Measurements from ENCODE around the gene ANXA2R. TPM values are rescaled to one million over a fixed set of nuclear protein-coding genes. Genes with fewer than 3 reads are reported as not detected.

Gene ANXA2R
- total and polyA plus RNA-seq, 9 of the 15 experiments (the other 6 are each of a cell fraction or from before 2014, with no cell fraction given), result 2.1 to 4.8 (median 3.4) TPM

GRCh38 chr5:43039471-43040286 lies 440 bp downstream of the ANXA2R start (continued):
- TF ChIP-seq YY1 (IDR thresholded peaks at IDR 0.05; ENCODE audit: borderline replicate concordance in 1 of 3, control insufficient read depth in 1 of 3, extremely low read depth in 1 of 3, insufficient read depth in 3 of 3, insufficient read length in 1 of 3, insufficient replicate concordance in 2 of 3, low read depth in 1 of 3, low read length in 2 of 3) (peak in 2 of 3 experiments; percentile 54 to 78), CHAMP1 (IDR thresholded peaks at IDR 0.05) (peak; percentile 58), RNF2 (IDR thresholded peaks at IDR 0.05) (peak; percentile 37; the same call in 1 of the 2 replicates), BDP1 (IDR thresholded peaks at IDR 0.05; ENCODE audit: insufficient read depth, insufficient read length) (no peak), RCOR1 (IDR thresholded peaks at IDR 0.05; ENCODE audit: borderline replicate concordance in 1 of 2, low read depth in 2 of 2, low read length in 2 of 2) (peak in 1 of 2 experiments; percentile 79; a peak in 1 of 4 replicates), RB1 (IDR thresholded peaks at IDR 0.05; ENCODE audit: low read depth) (0 out of 2 replicates have a peak, but pooled peaks have one; percentile 67), SMAD3 (CRISPR knock-in tag; conservative IDR thresholded peaks at IDR 0.05) (no peak), TBP (optimal IDR thresholded peaks at IDR 0.05; ENCODE audit: low read depth, low read length) (no peak), BRD9 (IDR thresholded peaks at IDR 0.05; ENCODE audit: low read depth, partially characterized antibody) (no peak), ZNF592 (IDR thresholded peaks at IDR 0.05) (peak; percentile 18; the same call in 1 of the 2 replicates), HCFC1 (IDR thresholded peaks at IDR 0.05; ENCODE audit: low read depth, low read length) (peak; percentile 13; the same call in 1 of the 2 replicates), ASH1L (IDR thresholded peaks at IDR 0.05; ENCODE audit: borderline replicate concordance, low read depth, partially characterized antibody) (peak; percentile 43), CTCFL (IDR thresholded peaks at IDR 0.05; ENCODE audit: borderline replicate concordance, insufficient read depth, low read depth, low read length, poor library complexity, severe bottlenecking) (peak; percentile 87), E2F6 (IDR thresholded peaks at IDR 0.05; ENCODE audit: borderline replicate concordance in 1 of 2, extremely low read depth in 1 of 2, insufficient read depth in 1 of 2, insufficient read length in 1 of 2, low read depth in 1 of 2, low read length in 1 of 2, poor library complexity in 1 of 2, severe bottlenecking in 1 of 2) (peak; percentile 81 to 95)

All from K562 (cell line).